HG03342 (cell line): ENCODE measurements around the gene PEX16.

Experiments
- ATAC-seq: cut with Tn5 transposase; IDR thresholded peaks from one replicate; pipeline ENCODE4 v1.9.1; 2021; ENCODE audit warnings: mild to moderate bottlenecking, moderate library complexity; ENCODE audit not compliant: unreplicated experiment

PEX16 gene

GRCh38 chr11:45879803-45880686 lies 37.6 kb downstream of the PEX16 start:
- no peak for ATAC-seq

- ATAC-seq = no peak
Measured at GRCh38 chr11:45877845-45878244, 39.8 kb downstream of the PEX16 start.

- no peak for ATAC-seq
Measured at GRCh38 chr11:45877221-45877620, 40.5 kb downstream of the PEX16 start.

- ATAC-seq = no peak
Measured at GRCh38 chr11:45876401-45876800, 41.3 kb downstream of the PEX16 start.

GRCh38 chr11:45872651-45873356 lies 44.9 kb downstream of the PEX16 start:
- ATAC-seq = no peak

GRCh38 chr11:45871638-45872037 lies 46.0 kb downstream of the PEX16 start:
- no peak for ATAC-seq

DNA sequence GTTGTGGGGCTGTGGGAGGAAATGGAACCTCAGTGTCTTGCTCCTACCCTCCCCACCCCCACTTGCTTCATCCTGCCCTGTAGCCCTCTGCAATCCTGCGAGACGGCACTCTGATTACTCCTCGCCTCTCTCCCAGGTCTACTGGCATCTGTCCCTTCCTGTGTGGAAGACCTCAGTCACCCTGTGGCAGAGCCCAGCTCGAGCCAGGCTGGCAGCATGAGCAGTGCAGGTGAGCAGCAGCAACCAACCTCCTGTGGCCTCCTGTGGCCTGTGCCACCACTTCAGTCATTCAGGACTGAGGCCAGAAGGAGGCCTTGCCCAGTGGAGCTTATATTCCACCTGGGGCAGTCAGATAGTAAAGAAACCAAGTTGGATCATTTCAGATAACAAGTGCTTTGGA lies 47.0 kb downstream of the PEX16 start:
- no peak for ATAC-seq

DNA sequence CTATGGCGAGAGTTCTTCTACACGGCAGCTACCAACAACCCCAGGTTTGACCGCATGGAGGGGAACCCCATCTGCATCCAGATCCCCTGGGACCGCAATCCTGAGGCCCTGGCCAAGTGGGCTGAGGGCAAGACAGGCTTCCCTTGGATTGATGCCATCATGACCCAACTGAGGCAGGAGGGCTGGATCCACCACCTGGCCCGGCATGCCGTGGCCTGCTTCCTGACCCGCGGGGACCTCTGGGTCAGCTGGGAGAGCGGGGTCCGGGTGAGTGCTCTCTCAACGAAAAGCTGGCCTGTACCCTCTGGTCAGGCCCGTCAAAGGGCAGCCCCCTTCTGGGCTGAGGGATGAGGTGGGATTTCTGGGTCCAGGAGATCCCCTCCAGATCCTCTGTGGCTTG lies 48.1 kb downstream of the PEX16 start:
- ATAC-seq = no peak

DNA sequence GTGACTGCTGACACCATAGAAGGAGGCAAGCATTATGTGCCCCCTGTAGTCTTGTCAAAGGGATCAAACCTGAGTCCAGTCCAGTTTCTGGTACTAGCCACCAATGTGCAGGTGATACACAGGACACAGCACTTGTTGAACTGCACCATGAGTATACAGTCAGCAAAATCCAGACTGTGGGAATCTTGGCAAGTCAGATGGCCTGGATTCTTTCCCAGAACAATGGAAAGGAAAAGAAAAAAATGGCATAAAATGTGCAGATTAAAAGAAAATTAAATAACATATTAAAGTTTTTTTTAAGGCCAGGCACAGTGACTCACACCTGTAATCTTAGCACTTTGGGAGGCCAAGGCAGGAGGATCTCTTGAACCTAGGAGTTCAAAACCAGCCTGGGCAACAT lies 53.6 kb downstream of the PEX16 start:
- no peak for ATAC-seq

GRCh38 chr11:45860764-45861510 lies 56.7 kb downstream of the PEX16 start:
- no peak for ATAC-seq

DNA sequence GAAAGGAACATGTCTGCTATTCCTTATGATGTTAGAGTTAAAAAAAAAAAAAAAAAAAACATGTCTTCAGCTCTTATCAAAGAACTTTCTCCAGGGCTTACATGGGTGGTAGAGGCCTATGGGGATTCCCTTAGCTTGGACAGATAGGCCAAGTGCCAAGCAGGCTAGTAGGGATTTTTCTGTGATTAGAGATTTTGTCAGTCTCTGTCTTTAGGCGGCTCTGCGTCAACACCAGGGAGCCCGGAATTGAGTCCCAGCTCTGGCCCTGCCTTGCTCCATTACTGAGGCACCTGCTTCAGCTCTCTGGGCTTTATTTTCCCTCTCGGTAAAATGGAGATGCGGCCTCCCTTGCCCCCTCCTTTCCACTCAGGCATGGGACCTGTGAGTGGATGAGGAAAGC lies 57.3 kb downstream of the PEX16 start:
- no peak for ATAC-seq
